H1 (cell line): ENCODE measurements around the gene LMBR1. TPM values are rescaled to one million over a fixed set of nuclear protein-coding genes. Genes with fewer than 3 reads are reported as not detected.

Source experiments
- CTCF ChIA-PET: fragments of 300-600 bp; sonication (Branson Sonifier 250); formaldehyde crosslinking; loops from one replicate; lab custom pipeline; 2021; ENCODE audit not compliant: partially characterized antibody; lab: Charles Lee
- POLR2A ChIA-PET: fragments of 300-600 bp; sonication (Branson Sonifier 250); formaldehyde crosslinking; loops from one replicate; lab custom pipeline; 2021; ENCODE audit warnings: inconsistent platforms; ENCODE audit not compliant: partially characterized antibody; lab: Charles Lee
- DNase-seq, 2 experiments: peaks; one replicate each; pipeline versions ENCODE4 v3.0.0 to v3.0.0-alpha.2; 2010 to 2022; ENCODE audit warnings: low spot score in 2 of 2, low read depth in 1 of 2, mixed read lengths in 1 of 2
- FAIRE-seq: peaks from 2 replicates; lab custom pipeline; 2011; peaks lifted over from hg19 to GRCh38; lab: Jason Lieb, UNC
- H2AFZ ChIP-seq: 2 replicates; pipeline ENCODE4 v1.8.1; 2012; ENCODE audit warnings: low read length, inconsistent platforms
- H2AK5ac ChIP-seq: 2 replicates; pipeline ENCODE4 v1.6.1; 2013; ENCODE audit warnings: low read depth, low read length
- H2BK120ac ChIP-seq: replicated peaks from 2 replicates; pipeline ENCODE3; 2013; ENCODE audit warnings: low read depth, low read length, inconsistent platforms
- H2BK12ac ChIP-seq: 2 replicates; pipeline ENCODE4 v1.6.1; 2013; ENCODE audit warnings: low read depth, low read length
- H2BK15ac ChIP-seq: 2 replicates; pipeline ENCODE4 v1.6.1; 2013; ENCODE audit warnings: low read length
- H2BK20ac ChIP-seq: 2 replicates; pipeline ENCODE4 v1.6.1; 2013; ENCODE audit warnings: low read length
- H2BK5ac ChIP-seq: 2 replicates; pipeline ENCODE4 v1.6.1; 2013; ENCODE audit warnings: low read depth, low read length
- H3K14ac ChIP-seq: 2 replicates; pipeline ENCODE4 v1.6.1; 2013; ENCODE audit warnings: inconsistent platforms; ENCODE audit not compliant: insufficient read length
- H3K18ac ChIP-seq: 2 replicates; pipeline ENCODE4 v1.6.1; 2013; ENCODE audit warnings: low read length; ENCODE audit errors: extremely low read depth
- H3K23ac ChIP-seq: 2 replicates; pipeline ENCODE4 v1.6.1; 2013; ENCODE audit warnings: inconsistent platforms; ENCODE audit not compliant: insufficient read length
- H3K23me2 ChIP-seq: 2 replicates; pipeline ENCODE4 v1.6.1; 2013; ENCODE audit warnings: low read depth, low read length
- H3K27ac ChIP-seq: 2 replicates; pipeline ENCODE4 v1.6.1; 2011; ENCODE audit warnings: low read depth, low read length, inconsistent platforms
- H3K27me3 ChIP-seq, 4 experiments: replicated peaks in 1 of 4; 1 replicate in 1 of 4; 2 replicates in 3 of 4; pipeline versions ENCODE4 v1.6.1 to v1.8.1; 2011 to 2013; ENCODE audit warnings: low read length in 3 of 4, mild to moderate bottlenecking in 3 of 4, inconsistent platforms in 2 of 4, mixed read lengths in 2 of 4, moderate library complexity in 1 of 4; ENCODE audit not compliant: control insufficient read depth in 3 of 4, insufficient read depth in 3 of 4; ENCODE audit errors: extremely low read depth in 1 of 4
- H3K36me3 ChIP-seq, 4 experiments: 2 replicates each; pipeline versions ENCODE4 v1.6.1 to v1.8.1; 2011 to 2013; ENCODE audit warnings: mild to moderate bottlenecking in 4 of 4, low read length in 3 of 4, moderate library complexity in 2 of 4, control low read depth in 1 of 4, inconsistent platforms in 1 of 4; ENCODE audit not compliant: insufficient read depth in 4 of 4, control insufficient read depth in 2 of 4
- H3K4ac ChIP-seq: replicated peaks from 2 replicates; pipeline ENCODE3; 2013; ENCODE audit warnings: low read length, low read depth, mixed read lengths, inconsistent platforms; ENCODE audit not compliant: insufficient read length
- H3K4me1 ChIP-seq, 4 experiments: replicated peaks in 1 of 4; 1 replicate in 1 of 4; 2 replicates in 3 of 4; pipeline versions ENCODE4 v1.6.1 to v1.8.1; 2011 to 2013; ENCODE audit warnings: low read length in 3 of 4, inconsistent platforms in 2 of 4, mixed read lengths in 1 of 4; ENCODE audit not compliant: insufficient read depth in 4 of 4, control insufficient read depth in 3 of 4
- H3K4me2 ChIP-seq, 2 experiments: 2 replicates each; pipeline versions ENCODE4 v1.6.1 to v1.8.1; 2011 to 2013; ENCODE audit warnings: low read depth in 2 of 2, low read length in 2 of 2, control low read depth in 1 of 2, inconsistent platforms in 1 of 2, mild to moderate bottlenecking in 1 of 2; ENCODE audit not compliant: insufficient read depth in 1 of 2
- H3K4me3 ChIP-seq, 4 experiments: fragments of 200-600, 300-600 bp in 1 of 4; sonication (generic), shearing (Covaris generic), sonication (Bioruptor Twin) in 1 of 4; 2 replicates each; pipeline versions ENCODE4 v1.5.1 to v1.8.1; 2011 to 2016; ENCODE audit warnings: low read length in 4 of 4, low read depth in 3 of 4, control low read depth in 2 of 4, inconsistent platforms in 2 of 4, mild to moderate bottlenecking in 2 of 4, mixed read lengths in 1 of 4, moderate library complexity in 1 of 4; ENCODE audit not compliant: insufficient read depth in 2 of 4; ENCODE audit errors: extremely low read depth in 1 of 4
- H3K56ac ChIP-seq: replicated peaks from 2 replicates; pipeline ENCODE3; 2013; ENCODE audit warnings: low read depth, mild to moderate bottlenecking, mixed read lengths, low read length, inconsistent platforms; ENCODE audit not compliant: insufficient read length
- H3K79me1 ChIP-seq: 2 replicates; pipeline ENCODE4 v1.6.1; 2013; ENCODE audit warnings: low read depth, low read length, control low read depth
- H3K79me2 ChIP-seq, 2 experiments: 2 replicates each; pipeline versions ENCODE4 v1.6.1 to v1.8.1; 2012 to 2013; ENCODE audit warnings: low read length in 2 of 2, mild to moderate bottlenecking in 2 of 2, inconsistent platforms in 1 of 2; ENCODE audit not compliant: insufficient read depth in 2 of 2, control insufficient read depth in 1 of 2
- H3K9ac ChIP-seq, 4 experiments: replicated peaks in 1 of 4; 1 replicate in 1 of 4; 2 replicates in 3 of 4; pipeline versions ENCODE4 v1.6.1 to v1.8.1; 2011 to 2013; ENCODE audit warnings: low read depth in 3 of 4, low read length in 3 of 4, control low read depth in 2 of 4, mild to moderate bottlenecking in 2 of 4, moderate library complexity in 2 of 4, inconsistent platforms in 1 of 4; ENCODE audit errors: extremely low read depth in 1 of 4
- H3K9me3 ChIP-seq, 2 experiments: 2 replicates each; pipeline versions ENCODE4 v1.6.1 to v1.8.1; 2012 to 2013; ENCODE audit warnings: mild to moderate bottlenecking in 2 of 2, moderate library complexity in 2 of 2, control low read depth in 1 of 2, inconsistent platforms in 1 of 2, low read depth in 1 of 2, low read length in 1 of 2, mixed read lengths in 1 of 2; ENCODE audit not compliant: insufficient read depth in 2 of 2
- H4K20me1 ChIP-seq, 2 experiments: replicated peaks in 1 of 2; 2 replicates each; pipeline versions ENCODE3 to v1.8.1; 2011 to 2013; ENCODE audit warnings: inconsistent platforms in 2 of 2, low read length in 2 of 2, mild to moderate bottlenecking in 1 of 2; ENCODE audit not compliant: insufficient read depth in 2 of 2, control insufficient read depth in 1 of 2
- H4K5ac ChIP-seq: 2 replicates; pipeline ENCODE4 v1.6.1; 2013; ENCODE audit warnings: low read length, low read depth, mixed read lengths, inconsistent platforms; ENCODE audit not compliant: insufficient read length
- H4K8ac ChIP-seq: 2 replicates; pipeline ENCODE4 v1.8.0; 2013; ENCODE audit warnings: mild to moderate bottlenecking, moderate library complexity, low read length, inconsistent platforms; ENCODE audit not compliant: insufficient read depth; ENCODE audit errors: extremely low read depth
- H4K91ac ChIP-seq: replicated peaks from 2 replicates; pipeline ENCODE3; 2013; ENCODE audit warnings: low read length, mixed read lengths, inconsistent platforms; ENCODE audit not compliant: insufficient read length
- CEBPB ChIP-seq: IDR thresholded peaks from 2 replicates; pipeline ENCODE4 v1.6.1; 2012; ENCODE audit warnings: low read depth, low read length
- EGR1 ChIP-seq: IDR thresholded peaks from 2 replicates; pipeline ENCODE4 v1.6.1; 2011; ENCODE audit warnings: low read depth, low read length, borderline replicate concordance
- SAP30 ChIP-seq: fragments of 300-600 bp; sonication (generic); IDR thresholded peaks from 2 replicates; pipeline ENCODE4 v1.7.1; 2012; ENCODE audit warnings: low read length, moderate library complexity, mild to moderate bottlenecking, inconsistent platforms; ENCODE audit not compliant: insufficient read depth, insufficient replicate concordance
- WGBS, 2 experiments: shearing (Covaris generic) in 1 of 2; methylation state at CpG; one replicate each; pipeline versions ENCODE4 v1.1.6 to v1.1.7; 2013 to 2015; ENCODE audit warnings: low lambda C conversion rate in 2 of 2, mixed read lengths in 2 of 2, inconsistent platforms in 1 of 2, low coverage in 1 of 2, missing lambda C conversion rate in 1 of 2; ENCODE audit not compliant: insufficient replicate concordance in 2 of 2, insufficient coverage in 1 of 2, insufficient read length in 1 of 2; ENCODE audit errors: extremely low coverage in 1 of 2, missing lambda C conversion rate in 1 of 2; 5-methylcytosine and 5-hydroxymethylcytosine counted together
- polyA plus RNA-seq, 7 experiments: library from polyadenylated mRNA; depleted of rRNA in 3 of 7; stranded (reverse) in 5 of 7; unstranded in 2 of 7; fragments of >200 nt in 5 of 7; fragments of 200-250 nt in 2 of 7; gene quantifications; 1 replicate in 5 of 7; 2 replicates in 1 of 7; 4 replicates in 1 of 7; pipeline versions ENCODE4 v1.2.1 to v1.2.3, GENCODE V29; 2011 to 2013; ENCODE audit warnings: missing spikeins in 2 of 7, mixed read lengths in 2 of 7
- total RNA-seq: library from RNA; stranded (reverse); fragmentation: NEBNext Ultra II Directional; extraction: Animal tissue kit (Norgen Biotek cat#: 25700); gene quantifications from 2 replicates; pipeline ENCODE4 v1.2.1, GENCODE V29; 2021

Gene LMBR1
- total and polyA plus RNA-seq, 2 of the 8 experiments (the other 6 are each of a cell fraction or from before 2014, with no cell fraction given), result 15.1 to 70.4 TPM

DNA sequence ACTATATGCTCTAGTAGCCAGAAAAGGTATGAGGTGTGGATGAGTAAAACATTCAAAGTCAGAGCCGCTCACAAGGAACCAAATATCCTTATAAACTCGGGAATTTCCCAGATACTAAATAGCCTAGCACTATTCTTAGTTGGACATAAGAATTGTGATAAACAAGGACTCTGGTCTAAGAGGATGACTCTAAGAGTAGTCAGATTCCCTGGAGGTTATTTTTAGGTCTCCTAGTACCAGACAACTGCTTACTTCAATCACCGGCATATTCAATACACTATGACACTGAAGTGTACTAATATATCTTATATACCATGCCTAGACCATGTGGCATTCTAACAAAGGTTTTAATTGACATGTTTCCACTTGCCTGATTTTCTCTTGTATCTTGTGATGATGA lies 56.5 kb downstream of the LMBR1 start:
- no peak overlapping the region for H2BK120ac ChIP-seq
- H3K23ac ChIP-seq, result no peak overlapping the region
- no peak overlapping the region for H2BK15ac ChIP-seq
- H3K4me3 ChIP-seq, result no peak overlapping the region
- POLR2A ChIA-PET, result no interaction called here
- H2AK5ac ChIP-seq, result no peak overlapping the region
- FAIRE-seq (no peak), DNase-seq (no peak)
- H3K14ac ChIP-seq, result no peak overlapping the region
- H4K91ac ChIP-seq, result no peak overlapping the region
- H3K4me1 ChIP-seq, result no peaks in the 10 kb centered on the region
- no peak overlapping the region for H4K5ac ChIP-seq
- H3K4me2 ChIP-seq, result no peak overlapping the region
- no peaks in the 10 kb centered on the region for H3K9me3 ChIP-seq
- no peak overlapping the region for H4K8ac ChIP-seq
- no peaks in the 10 kb centered on the region for H4K20me1 ChIP-seq
- TF ChIP-seq CEBPB (no peak), SAP30 (no peak), EGR1 (no peak)
- H3K4ac ChIP-seq, result no peak overlapping the region
- peaks cover 0 to 18% of the 10 kb centered on the region in 2 experiments; a peak in 2 of 4 replicates for H3K79me2 ChIP-seq
- H3K23me2 ChIP-seq, result no peaks in the 10 kb centered on the region
- H3K27ac ChIP-seq, result no peak overlapping the region
- no peak overlapping the region for H2BK20ac ChIP-seq
- H3K36me3 ChIP-seq, result peaks cover 0 to 12% (median 0%) of the 10 kb centered on the region in 4 experiments; a peak in 3 of 8 replicates
- H3K79me1 ChIP-seq, result peaks cover 6% of the 10 kb centered on the region
- no peak overlapping the region for H2BK12ac ChIP-seq
- H3K56ac ChIP-seq, result no peak overlapping the region
- no peaks in the 10 kb centered on the region for H3K27me3 ChIP-seq
- H3K18ac ChIP-seq, result no peak overlapping the region
- WGBS, 2 experiments, result 90% methylated on average over 3 of the region's 3 CpGs; no CpG with 5 or more reads in 1 of the 2 experiments
- H2BK5ac ChIP-seq, result no peak overlapping the region
- H3K9ac ChIP-seq, result no peak overlapping the region
- CTCF ChIA-PET, result no interaction called here
- H2AFZ ChIP-seq, result no peak overlapping the region
